ENCODE results near the gene DPH5. TPM values are rescaled to one million over a fixed set of nuclear protein-coding genes. Genes with fewer than 3 reads are reported as not detected.

Gene DPH5
- total and polyA plus RNA-seq, 10 of the 15 experiments (the other 5 are each of a cell fraction or from before 2014, with no cell fraction given): 44.1 to 95.7 (median 66.4) TPM

DNA sequence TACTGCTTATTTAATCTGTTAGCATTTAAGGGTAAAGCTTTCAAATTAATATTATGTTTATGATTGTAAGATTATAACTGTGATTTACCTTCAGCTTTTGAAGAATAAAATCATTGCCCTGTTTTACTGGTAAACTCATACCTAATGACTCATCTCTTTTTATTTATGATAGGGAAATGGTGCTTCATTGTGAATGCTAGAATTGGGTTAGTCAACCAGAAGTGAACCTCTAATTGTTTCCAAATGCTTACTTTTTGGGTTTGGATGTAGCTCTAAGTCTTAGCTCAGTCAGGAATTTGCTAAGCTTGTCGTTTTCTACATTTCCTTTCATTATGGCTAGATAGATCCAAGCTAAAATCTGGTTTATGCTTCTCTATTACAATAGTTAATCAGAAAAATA lies 70.3 kb downstream of the DPH5 start (continued):
- no peak for TF ChIP-seq TCF12 (IDR thresholded peaks at IDR 0.05; ENCODE audit: low read depth, low read length)
- TF ChIP-seq RBBP5 (conservative IDR thresholded peaks at IDR 0.05): no peak
- TF ChIP-seq TARDBP (IDR thresholded peaks at IDR 0.05; ENCODE audit: borderline replicate concordance): no peak
- TF ChIP-seq, protein P1, sequence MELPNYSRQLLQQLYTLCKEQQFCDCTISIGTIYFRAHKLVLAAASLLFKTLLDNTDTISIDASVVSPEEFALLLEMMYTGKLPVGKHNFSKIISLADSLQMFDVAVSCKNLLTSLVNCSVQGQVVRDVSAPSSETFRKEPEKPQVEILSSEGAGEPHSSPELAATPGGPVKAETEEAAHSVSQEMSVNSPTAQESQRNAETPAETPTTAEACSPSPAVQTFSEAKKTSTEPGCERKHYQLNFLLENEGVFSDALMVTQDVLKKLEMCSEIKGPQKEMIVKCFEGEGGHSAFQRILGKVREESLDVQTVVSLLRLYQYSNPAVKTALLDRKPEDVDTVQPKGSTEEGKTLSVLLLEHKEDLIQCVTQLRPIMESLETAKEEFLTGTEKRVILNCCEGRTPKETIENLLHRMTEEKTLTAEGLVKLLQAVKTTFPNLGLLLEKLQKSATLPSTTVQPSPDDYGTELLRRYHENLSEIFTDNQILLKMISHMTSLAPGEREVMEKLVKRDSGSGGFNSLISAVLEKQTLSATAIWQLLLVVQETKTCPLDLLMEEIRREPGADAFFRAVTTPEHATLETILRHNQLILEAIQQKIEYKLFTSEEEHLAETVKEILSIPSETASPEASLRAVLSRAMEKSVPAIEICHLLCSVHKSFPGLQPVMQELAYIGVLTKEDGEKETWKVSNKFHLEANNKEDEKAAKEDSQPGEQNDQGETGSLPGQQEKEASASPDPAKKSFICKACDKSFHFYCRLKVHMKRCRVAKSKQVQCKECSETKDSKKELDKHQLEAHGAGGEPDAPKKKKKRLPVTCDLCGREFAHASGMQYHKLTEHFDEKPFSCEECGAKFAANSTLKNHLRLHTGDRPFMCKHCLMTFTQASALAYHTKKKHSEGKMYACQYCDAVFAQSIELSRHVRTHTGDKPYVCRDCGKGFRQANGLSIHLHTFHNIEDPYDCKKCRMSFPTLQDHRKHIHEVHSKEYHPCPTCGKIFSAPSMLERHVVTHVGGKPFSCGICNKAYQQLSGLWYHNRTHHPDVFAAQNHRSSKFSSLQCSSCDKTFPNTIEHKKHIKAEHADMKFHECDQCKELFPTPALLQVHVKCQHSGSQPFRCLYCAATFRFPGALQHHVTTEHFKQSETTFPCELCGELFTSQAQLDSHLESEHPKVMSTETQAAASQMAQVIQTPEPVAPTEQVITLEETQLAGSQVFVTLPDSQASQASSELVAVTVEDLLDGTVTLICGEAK (IDR thresholded peaks at IDR 0.05; ENCODE audit: borderline replicate concordance): no peak
- TF ChIP-seq, protein P2, sequence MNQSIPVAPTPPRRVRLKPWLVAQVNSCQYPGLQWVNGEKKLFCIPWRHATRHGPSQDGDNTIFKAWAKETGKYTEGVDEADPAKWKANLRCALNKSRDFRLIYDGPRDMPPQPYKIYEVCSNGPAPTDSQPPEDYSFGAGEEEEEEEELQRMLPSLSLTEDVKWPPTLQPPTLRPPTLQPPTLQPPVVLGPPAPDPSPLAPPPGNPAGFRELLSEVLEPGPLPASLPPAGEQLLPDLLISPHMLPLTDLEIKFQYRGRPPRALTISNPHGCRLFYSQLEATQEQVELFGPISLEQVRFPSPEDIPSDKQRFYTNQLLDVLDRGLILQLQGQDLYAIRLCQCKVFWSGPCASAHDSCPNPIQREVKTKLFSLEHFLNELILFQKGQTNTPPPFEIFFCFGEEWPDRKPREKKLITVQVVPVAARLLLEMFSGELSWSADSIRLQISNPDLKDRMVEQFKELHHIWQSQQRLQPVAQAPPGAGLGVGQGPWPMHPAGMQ (IDR thresholded peaks at IDR 0.05; ENCODE audit: borderline replicate concordance): no peak
- TF ChIP-seq, protein P3, sequence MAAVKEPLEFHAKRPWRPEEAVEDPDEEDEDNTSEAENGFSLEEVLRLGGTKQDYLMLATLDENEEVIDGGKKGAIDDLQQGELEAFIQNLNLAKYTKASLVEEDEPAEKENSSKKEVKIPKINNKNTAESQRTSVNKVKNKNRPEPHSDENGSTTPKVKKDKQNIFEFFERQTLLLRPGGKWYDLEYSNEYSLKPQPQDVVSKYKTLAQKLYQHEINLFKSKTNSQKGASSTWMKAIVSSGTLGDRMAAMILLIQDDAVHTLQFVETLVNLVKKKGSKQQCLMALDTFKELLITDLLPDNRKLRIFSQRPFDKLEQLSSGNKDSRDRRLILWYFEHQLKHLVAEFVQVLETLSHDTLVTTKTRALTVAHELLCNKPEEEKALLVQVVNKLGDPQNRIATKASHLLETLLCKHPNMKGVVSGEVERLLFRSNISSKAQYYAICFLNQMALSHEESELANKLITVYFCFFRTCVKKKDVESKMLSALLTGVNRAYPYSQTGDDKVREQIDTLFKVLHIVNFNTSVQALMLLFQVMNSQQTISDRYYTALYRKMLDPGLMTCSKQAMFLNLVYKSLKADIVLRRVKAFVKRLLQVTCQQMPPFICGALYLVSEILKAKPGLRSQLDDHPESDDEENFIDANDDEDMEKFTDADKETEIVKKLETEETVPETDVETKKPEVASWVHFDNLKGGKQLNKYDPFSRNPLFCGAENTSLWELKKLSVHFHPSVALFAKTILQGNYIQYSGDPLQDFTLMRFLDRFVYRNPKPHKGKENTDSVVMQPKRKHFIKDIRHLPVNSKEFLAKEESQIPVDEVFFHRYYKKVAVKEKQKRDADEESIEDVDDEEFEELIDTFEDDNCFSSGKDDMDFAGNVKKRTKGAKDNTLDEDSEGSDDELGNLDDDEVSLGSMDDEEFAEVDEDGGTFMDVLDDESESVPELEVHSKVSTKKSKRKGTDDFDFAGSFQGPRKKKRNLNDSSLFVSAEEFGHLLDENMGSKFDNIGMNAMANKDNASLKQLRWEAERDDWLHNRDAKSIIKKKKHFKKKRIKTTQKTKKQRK (IDR thresholded peaks at IDR 0.05; ENCODE audit: low read depth, low read length): no peak
- TF ChIP-seq, protein P4, sequence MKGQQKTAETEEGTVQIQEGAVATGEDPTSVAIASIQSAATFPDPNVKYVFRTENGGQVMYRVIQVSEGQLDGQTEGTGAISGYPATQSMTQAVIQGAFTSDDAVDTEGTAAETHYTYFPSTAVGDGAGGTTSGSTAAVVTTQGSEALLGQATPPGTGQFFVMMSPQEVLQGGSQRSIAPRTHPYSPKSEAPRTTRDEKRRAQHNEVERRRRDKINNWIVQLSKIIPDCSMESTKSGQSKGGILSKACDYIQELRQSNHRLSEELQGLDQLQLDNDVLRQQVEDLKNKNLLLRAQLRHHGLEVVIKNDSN (IDR thresholded peaks at IDR 0.05; ENCODE audit: borderline replicate concordance, extremely low read length, insufficient read depth, low read depth, low read length): no peak
- no peak for TF ChIP-seq ZNF217 (IDR thresholded peaks at IDR 0.05)

Data from GM12878 (cell line).